ENCODE measurements around the gene RNF182. TPM values are rescaled to one million over a fixed set of nuclear protein-coding genes. Genes with fewer than 3 reads are reported as not detected.
"Not testable (repeated sequence)": the region's sequence is repeated elsewhere in the genome, so short reads cannot be mapped to it uniquely, and the experiment has no call there.

RNF182 gene
- total RNA-seq, 1 donor = 3.3 TPM

GRCh38 chr6:13934721-13935120 lies 10.0 kb downstream of the RNF182 start:
- no peak overlapping the region for H3K4me2 ChIP-seq (ENCODE audit: insufficient read depth, low read length)

GRCh38 chr6:13935190-13935880 lies 10.6 kb downstream of the RNF182 start:
- H2AFZ ChIP-seq (ENCODE audit: low read length) = no peak overlapping the region
- no peaks in the 10 kb centered on the region for H3K27me3 ChIP-seq (ENCODE audit: insufficient read depth, low read length)
- H3K27ac ChIP-seq (ENCODE audit: low read depth, low read length) = no peak overlapping the region
- no peaks in the 10 kb centered on the region for H3K79me2 ChIP-seq (ENCODE audit: insufficient read depth, low read length)
- H3K4me2 ChIP-seq (ENCODE audit: insufficient read depth, low read length) = no peak overlapping the region
- H3K36me3 ChIP-seq (ENCODE audit: insufficient read depth, low read length) = no peaks in the 10 kb centered on the region
- TF ChIP-seq CTCF (IDR thresholded peaks at IDR 0.05; ENCODE audit: extremely low read depth, low read depth, low read length) = no peak
- no peak for DNase-seq (ENCODE audit: insufficient read length, low spot score, missing footprints)
- H3K4me3 ChIP-seq (ENCODE audit: insufficient read depth, low read length) = no peak overlapping the region
- no peaks in the 10 kb centered on the region for H4K20me1 ChIP-seq (ENCODE audit: insufficient read depth, low read length)
- H3K9me3 ChIP-seq (ENCODE audit: low read depth, low read length) = no peaks in the 10 kb centered on the region
- no peaks in the 10 kb centered on the region for H3K4me1 ChIP-seq (ENCODE audit: insufficient read depth, low read length)

More at GRCh38 chr6:13934721-13935120, 10.0 kb downstream of the RNF182 start:
- Histone ChIP-seq H3K79me2 (ENCODE audit: insufficient read depth, low read length) (no peaks in the 10 kb centered on the region), H3K27ac (ENCODE audit: low read depth, low read length) (no peak overlapping the region), H4K20me1 (ENCODE audit: insufficient read depth, low read length) (no peaks in the 10 kb centered on the region), H3K9me3 (ENCODE audit: low read depth, low read length) (no peaks in the 10 kb centered on the region), H2AFZ (ENCODE audit: low read length) (no peak overlapping the region), H3K36me3 (ENCODE audit: insufficient read depth, low read length) (no peaks in the 10 kb centered on the region), H3K4me1 (ENCODE audit: insufficient read depth, low read length) (no peaks in the 10 kb centered on the region), H3K27me3 (ENCODE audit: insufficient read depth, low read length) (no peaks in the 10 kb centered on the region), H3K4me3 (ENCODE audit: insufficient read depth, low read length) (no peak overlapping the region)
- no peak for DNase-seq (ENCODE audit: insufficient read length, low spot score, missing footprints)
- TF ChIP-seq CTCF (IDR thresholded peaks at IDR 0.05; ENCODE audit: extremely low read depth, low read depth, low read length) = no peak

GRCh38 chr6:13935881-13936261 lies 11.1 kb downstream of the RNF182 start:
- H2AFZ ChIP-seq (ENCODE audit: low read length); H3K27ac ChIP-seq (ENCODE audit: low read depth, low read length); H3K36me3 ChIP-seq (ENCODE audit: insufficient read depth, low read length); H4K20me1 ChIP-seq (ENCODE audit: insufficient read depth, low read length); H3K27me3 ChIP-seq (ENCODE audit: insufficient read depth, low read length); H3K4me2 ChIP-seq (ENCODE audit: insufficient read depth, low read length); H3K4me3 ChIP-seq (ENCODE audit: insufficient read depth, low read length); DNase-seq (ENCODE audit: insufficient read length, low spot score, missing footprints); H3K79me2 ChIP-seq (ENCODE audit: insufficient read depth, low read length); H3K9me3 ChIP-seq (ENCODE audit: low read depth, low read length); H3K4me1 ChIP-seq (ENCODE audit: insufficient read depth, low read length): not testable (repeated sequence)

GRCh38 chr6:13941902-13942301 lies 17.1 kb downstream of the RNF182 start:
- H3K27ac ChIP-seq (ENCODE audit: low read depth, low read length) = no peak overlapping the region
- H2AFZ ChIP-seq (ENCODE audit: low read length) = no peak overlapping the region
- no peak overlapping the region for H3K4me3 ChIP-seq (ENCODE audit: insufficient read depth, low read length)
- H3K4me2 ChIP-seq (ENCODE audit: insufficient read depth, low read length) = no peak overlapping the region
- H3K4me1 ChIP-seq (ENCODE audit: insufficient read depth, low read length) = no peaks in the 10 kb centered on the region
- H3K27me3 ChIP-seq (ENCODE audit: insufficient read depth, low read length) = no peaks in the 10 kb centered on the region
- no peaks in the 10 kb centered on the region for H3K9me3 ChIP-seq (ENCODE audit: low read depth, low read length)
- H3K79me2 ChIP-seq (ENCODE audit: insufficient read depth, low read length) = no peaks in the 10 kb centered on the region
- no peaks in the 10 kb centered on the region for H3K36me3 ChIP-seq (ENCODE audit: insufficient read depth, low read length)
- H4K20me1 ChIP-seq (ENCODE audit: insufficient read depth, low read length) = no peaks in the 10 kb centered on the region
- TF ChIP-seq CTCF (IDR thresholded peaks at IDR 0.05; ENCODE audit: extremely low read depth, low read depth, low read length) = no peak
- DNase-seq (ENCODE audit: insufficient read length, low spot score, missing footprints) = no peak
